HEK293 (cell line): Measurements from ENCODE around the gene FMN1.

Source experiments
- CTCF ChIA-PET: fragments of 350-600 bp; formaldehyde crosslinking; extraction: SDS; loops from one replicate; lab custom pipeline; 2021; ENCODE audit warnings: antibody characterized with exemption; lab: Yijun Ruan, JAX
- POLR2A ChIA-PET: fragments of 300-600 bp; formaldehyde crosslinking; extraction: SDS; loops from one replicate; lab custom pipeline; 2020; ENCODE audit warnings: antibody characterized with exemption, inconsistent platforms; lab: Yijun Ruan, JAX
- H3K27ac ChIP-seq: fragments of 200-500 bp; sonication (Bioruptor generic); 2 replicates; pipeline ENCODE4 v1.5.1; 2014; ENCODE audit warnings: low read depth, low read length, control low read depth, inconsistent platforms; ENCODE audit errors: extremely low read depth
- H3K36me3 ChIP-seq, 2 experiments: fragments of 200-500 bp in 1 of 2; sonication (Bioruptor generic) in 1 of 2; 1 replicate in 1 of 2; 2 replicates in 1 of 2; pipeline ENCODE4 v1.5.1; 2014 to 2017; ENCODE audit warnings: inconsistent platforms in 2 of 2, low read length in 2 of 2; ENCODE audit not compliant: control insufficient read depth in 2 of 2, insufficient read depth in 1 of 2
- H3K4me1 ChIP-seq: fragments of 200-500 bp; sonication (Bioruptor generic); 2 replicates; pipeline ENCODE4 v1.5.1; 2014; ENCODE audit warnings: mild to moderate bottlenecking, low read length, inconsistent platforms; ENCODE audit not compliant: control insufficient read depth, insufficient read depth
- H3K4me3 ChIP-seq: 2 replicates; pipeline ENCODE4 v1.5.1; 2011; ENCODE audit warnings: low read depth, mild to moderate bottlenecking, control low read depth, low read length, moderate library complexity
- H3K9me3 ChIP-seq: fragments of 200-500 bp; sonication (Bioruptor generic); 2 replicates; pipeline ENCODE4 v1.5.1; 2014; ENCODE audit warnings: low read depth, low read length, inconsistent platforms; ENCODE audit not compliant: control insufficient read depth, insufficient read depth
- EGR2 ChIP-seq: fragments of 450-650 bp; formaldehyde crosslinking; IDR thresholded peaks from 2 replicates; pipeline ENCODE4 v1.5.1; 2016; ENCODE audit warnings: low read depth, missing biosample characterization, missing genetic modification characterization
- FEZF1 ChIP-seq: fragments of 450-650 bp; formaldehyde crosslinking; IDR thresholded peaks from 2 replicates; pipeline ENCODE4 v1.5.1; 2016; ENCODE audit warnings: missing biosample characterization, missing genetic modification characterization
- GLIS1 ChIP-seq: fragments of 450-650 bp; formaldehyde crosslinking; IDR thresholded peaks from 2 replicates; pipeline ENCODE4 v1.5.1; 2016; ENCODE audit warnings: missing biosample characterization, missing genetic modification characterization
- TCF7L2 ChIP-seq: IDR thresholded peaks from 2 replicates; pipeline ENCODE4 v1.6.1; 2011; ENCODE audit warnings: low read depth, mild to moderate bottlenecking, inconsistent platforms, low read length, moderate library complexity, borderline replicate concordance
- ZFHX2 ChIP-seq: fragments of 450-650 bp; formaldehyde crosslinking; conservative IDR thresholded peaks from 2 replicates; pipeline ENCODE4 v1.5.1; 2016; ENCODE audit warnings: missing biosample characterization, missing genetic modification characterization
- ZNF155 ChIP-seq: fragments of 450-650 bp; formaldehyde crosslinking; IDR thresholded peaks from 2 replicates; pipeline ENCODE4 v1.5.1; 2016; ENCODE audit warnings: missing biosample characterization, missing genetic modification characterization
- ZNF174 ChIP-seq: fragments of 450-650 bp; formaldehyde crosslinking; IDR thresholded peaks from 2 replicates; pipeline ENCODE4 v1.5.0; 2017; ENCODE audit warnings: missing biosample characterization, mild to moderate bottlenecking, missing genetic modification characterization
- ZNF302 ChIP-seq: fragments of 450-650 bp; formaldehyde crosslinking; IDR thresholded peaks from 2 replicates; pipeline ENCODE4 v1.5.1; 2016; ENCODE audit warnings: missing biosample characterization, missing genetic modification characterization, low read depth
- ZNF311 ChIP-seq: fragments of 450-650 bp; formaldehyde crosslinking; IDR thresholded peaks from 2 replicates; pipeline ENCODE4 v1.5.1; 2017; ENCODE audit warnings: missing biosample characterization, missing genetic modification characterization, borderline replicate concordance
- ZNF354C ChIP-seq: fragments of 450-650 bp; formaldehyde crosslinking; IDR thresholded peaks from 2 replicates; pipeline ENCODE4 v1.5.1; 2016; ENCODE audit warnings: missing biosample characterization, missing genetic modification characterization, low read depth, borderline replicate concordance
- ZNF501 ChIP-seq: fragments of 450-650 bp; formaldehyde crosslinking; IDR thresholded peaks from 2 replicates; pipeline ENCODE4 v1.5.1; 2016; ENCODE audit warnings: missing biosample characterization, missing genetic modification characterization
- ZNF521 ChIP-seq: fragments of 450-650 bp; formaldehyde crosslinking; IDR thresholded peaks from 2 replicates; pipeline ENCODE4 v1.5.1; 2017; ENCODE audit warnings: missing biosample characterization, mild to moderate bottlenecking, missing genetic modification characterization
- ZNF548 ChIP-seq: fragments of 450-650 bp; formaldehyde crosslinking; IDR thresholded peaks from 2 replicates; pipeline ENCODE4 v1.5.1; 2016; ENCODE audit warnings: missing biosample characterization, missing genetic modification characterization
- ZNF555 ChIP-seq: fragments of 450-650 bp; formaldehyde crosslinking; conservative IDR thresholded peaks from 2 replicates; pipeline ENCODE4 v1.5.1; 2017; ENCODE audit warnings: missing biosample characterization, mild to moderate bottlenecking, missing genetic modification characterization, inconsistent platforms
- ZNF654 ChIP-seq: fragments of 450-650 bp; formaldehyde crosslinking; IDR thresholded peaks from 2 replicates; pipeline ENCODE4 v1.5.1; 2016; ENCODE audit warnings: low read depth, missing biosample characterization, missing genetic modification characterization
- ZNF76 ChIP-seq: fragments of 450-650 bp; formaldehyde crosslinking; IDR thresholded peaks from 2 replicates; pipeline ENCODE4; 2016; ENCODE audit warnings: low read depth, missing biosample characterization, missing genetic modification characterization, borderline replicate concordance
- TF ChIP-seq, protein P1 (sequence below): fragments of 450-650 bp; formaldehyde crosslinking; IDR thresholded peaks from 2 replicates; pipeline ENCODE4 v1.5.1; 2017; ENCODE audit warnings: missing biosample characterization, missing genetic modification characterization
- TF ChIP-seq, protein P2 (sequence below): fragments of 450-650 bp; formaldehyde crosslinking; IDR thresholded peaks from 2 replicates; pipeline ENCODE4 v1.5.1; 2016; ENCODE audit warnings: missing biosample characterization, missing genetic modification characterization
- TF ChIP-seq, protein P3 (sequence below): fragments of 450-650 bp; formaldehyde crosslinking; optimal IDR thresholded peaks from 2 replicates; pipeline ENCODE3; 2016; ENCODE audit warnings: missing biosample characterization, mild to moderate bottlenecking, missing genetic modification characterization
- TF ChIP-seq, protein P4 (sequence below): fragments of 450-650 bp; formaldehyde crosslinking; IDR thresholded peaks from 2 replicates; pipeline ENCODE4 v1.5.1; 2016; ENCODE audit warnings: missing biosample characterization, missing genetic modification characterization
- TF ChIP-seq, protein P5 (sequence below): fragments of 450-650 bp; formaldehyde crosslinking; IDR thresholded peaks from 2 replicates; pipeline ENCODE4 v1.5.1; 2017; ENCODE audit warnings: missing biosample characterization, missing genetic modification characterization
- TF ChIP-seq, protein P6 (sequence below): fragments of 450-650 bp; formaldehyde crosslinking; IDR thresholded peaks from 2 replicates; pipeline ENCODE4 v1.5.1; 2016; ENCODE audit warnings: missing biosample characterization, missing genetic modification characterization

The FMN1 gene

DNA sequence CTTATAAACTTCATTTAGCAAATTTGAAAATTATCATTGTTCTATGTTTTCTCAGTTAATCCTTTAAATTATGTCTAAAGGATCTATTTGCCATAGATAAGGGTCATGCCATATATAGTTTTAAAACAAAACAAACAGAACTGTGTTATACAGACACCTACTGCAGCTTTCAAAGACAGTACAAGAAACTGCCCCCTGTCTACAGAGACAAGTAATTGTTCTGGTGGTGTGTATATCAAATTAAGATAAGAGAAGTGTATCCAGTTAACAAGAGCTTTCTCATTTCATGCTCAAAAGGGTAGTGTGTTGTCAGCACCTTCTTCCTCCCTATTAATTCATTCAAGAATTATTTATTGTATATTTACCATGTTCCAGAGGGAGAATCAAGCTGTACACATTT lies 201.2 kb downstream of the FMN1 start:
- no peaks in the 10 kb centered on the region for H3K36me3 ChIP-seq
- POLR2A ChIA-PET = no interaction called here
- CTCF ChIA-PET = interaction anchor here (1.0 to 6.0 kb wide), 15 partner anchors 8 to 384 kb away, joined by 3 to 80 read pairs (median 5); no protein-coding TSS in a partner anchor
- peaks cover 5% of the 10 kb centered on the region for H3K4me1 ChIP-seq
- H3K27ac ChIP-seq = no peak overlapping the region
- H3K4me3 ChIP-seq = no peak overlapping the region
- no peaks in the 10 kb centered on the region for H3K9me3 ChIP-seq
- peak; percentile 21; the same call in 1 of the 2 replicates for TF ChIP-seq FEZF1 (tag by site-specific recombination)
- 0 out of 2 replicates have a peak, but pooled peaks have one; percentile 13 for TF ChIP-seq ZNF654
- TF ChIP-seq, protein P1, sequence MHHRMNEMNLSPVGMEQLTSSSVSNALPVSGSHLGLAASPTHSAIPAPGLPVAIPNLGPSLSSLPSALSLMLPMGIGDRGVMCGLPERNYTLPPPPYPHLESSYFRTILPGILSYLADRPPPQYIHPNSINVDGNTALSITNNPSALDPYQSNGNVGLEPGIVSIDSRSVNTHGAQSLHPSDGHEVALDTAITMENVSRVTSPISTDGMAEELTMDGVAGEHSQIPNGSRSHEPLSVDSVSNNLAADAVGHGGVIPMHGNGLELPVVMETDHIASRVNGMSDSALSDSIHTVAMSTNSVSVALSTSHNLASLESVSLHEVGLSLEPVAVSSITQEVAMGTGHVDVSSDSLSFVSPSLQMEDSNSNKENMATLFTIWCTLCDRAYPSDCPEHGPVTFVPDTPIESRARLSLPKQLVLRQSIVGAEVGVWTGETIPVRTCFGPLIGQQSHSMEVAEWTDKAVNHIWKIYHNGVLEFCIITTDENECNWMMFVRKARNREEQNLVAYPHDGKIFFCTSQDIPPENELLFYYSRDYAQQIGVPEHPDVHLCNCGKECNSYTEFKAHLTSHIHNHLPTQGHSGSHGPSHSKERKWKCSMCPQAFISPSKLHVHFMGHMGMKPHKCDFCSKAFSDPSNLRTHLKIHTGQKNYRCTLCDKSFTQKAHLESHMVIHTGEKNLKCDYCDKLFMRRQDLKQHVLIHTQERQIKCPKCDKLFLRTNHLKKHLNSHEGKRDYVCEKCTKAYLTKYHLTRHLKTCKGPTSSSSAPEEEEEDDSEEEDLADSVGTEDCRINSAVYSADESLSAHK (tag by site-specific recombination) = 0 out of 2 replicates have a peak, but pooled peaks have one; percentile 27
- TF ChIP-seq, protein P2, sequence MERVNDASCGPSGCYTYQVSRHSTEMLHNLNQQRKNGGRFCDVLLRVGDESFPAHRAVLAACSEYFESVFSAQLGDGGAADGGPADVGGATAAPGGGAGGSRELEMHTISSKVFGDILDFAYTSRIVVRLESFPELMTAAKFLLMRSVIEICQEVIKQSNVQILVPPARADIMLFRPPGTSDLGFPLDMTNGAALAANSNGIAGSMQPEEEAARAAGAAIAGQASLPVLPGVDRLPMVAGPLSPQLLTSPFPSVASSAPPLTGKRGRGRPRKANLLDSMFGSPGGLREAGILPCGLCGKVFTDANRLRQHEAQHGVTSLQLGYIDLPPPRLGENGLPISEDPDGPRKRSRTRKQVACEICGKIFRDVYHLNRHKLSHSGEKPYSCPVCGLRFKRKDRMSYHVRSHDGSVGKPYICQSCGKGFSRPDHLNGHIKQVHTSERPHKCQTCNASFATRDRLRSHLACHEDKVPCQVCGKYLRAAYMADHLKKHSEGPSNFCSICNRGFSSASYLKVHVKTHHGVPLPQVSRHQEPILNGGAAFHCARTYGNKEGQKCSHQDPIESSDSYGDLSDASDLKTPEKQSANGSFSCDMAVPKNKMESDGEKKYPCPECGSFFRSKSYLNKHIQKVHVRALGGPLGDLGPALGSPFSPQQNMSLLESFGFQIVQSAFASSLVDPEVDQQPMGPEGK (tag by site-specific recombination) = no peak
- TF ChIP-seq ZNF548 (tag by site-specific recombination) = no peak

DNA sequence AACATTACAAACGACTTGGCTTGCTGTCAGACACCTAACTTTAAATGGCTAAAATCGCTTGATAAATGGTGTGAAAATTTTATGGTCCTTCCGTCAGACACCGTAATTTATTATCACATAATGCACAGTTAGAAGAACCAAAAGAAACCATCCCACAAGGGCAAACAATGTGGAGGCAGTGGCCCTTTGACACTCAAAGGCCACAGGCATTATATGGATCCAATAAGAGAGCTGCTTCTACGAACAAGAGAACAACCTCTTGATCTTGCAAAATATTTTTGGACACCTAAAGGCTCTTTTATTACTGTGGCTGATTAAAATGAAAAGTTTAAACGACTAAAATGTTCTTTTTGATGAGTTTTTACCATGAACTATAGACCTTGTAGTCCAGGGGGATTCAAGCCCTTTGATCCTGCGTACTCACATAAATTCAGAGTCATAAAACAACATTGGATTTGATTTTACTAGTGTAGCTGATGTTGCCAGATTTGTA lies 202.8 kb downstream of the FMN1 start:
- Histone ChIP-seq H3K9me3 (no peaks in the 10 kb centered on the region), H3K4me3 (no peak overlapping the region), H3K27ac (no peak overlapping the region), H3K36me3 (no peaks in the 10 kb centered on the region), H3K4me1 (peaks cover 5% of the 10 kb centered on the region)
- ChIA-PET CTCF (interaction anchor here (0.8 kb wide), 2 partner anchors 326 to 329 kb away, joined by 3 read pairs; no protein-coding TSS in a partner anchor), POLR2A (no interaction called here)
- TF ChIP-seq ZNF501 (tag by site-specific recombination) (no peak), ZFHX2 (tag by site-specific recombination) (0 out of 2 replicates have a peak, but pooled peaks have one; percentile 14), TCF7L2 (peak; percentile 34; the same call in 1 of the 2 replicates), EGR2 (tag by site-specific recombination) (no peak), ZNF521 (no peak), ZNF174 (no peak), ZNF311 (no peak), GLIS1 (no peak), ZNF555 (tag by site-specific recombination) (no peak), ZNF302 (no peak), ZNF155 (tag by site-specific recombination) (no peak), ZNF76 (tag by site-specific recombination) (no peak), ZNF354C (tag by site-specific recombination) (no peak)
- TF ChIP-seq, protein P3, sequence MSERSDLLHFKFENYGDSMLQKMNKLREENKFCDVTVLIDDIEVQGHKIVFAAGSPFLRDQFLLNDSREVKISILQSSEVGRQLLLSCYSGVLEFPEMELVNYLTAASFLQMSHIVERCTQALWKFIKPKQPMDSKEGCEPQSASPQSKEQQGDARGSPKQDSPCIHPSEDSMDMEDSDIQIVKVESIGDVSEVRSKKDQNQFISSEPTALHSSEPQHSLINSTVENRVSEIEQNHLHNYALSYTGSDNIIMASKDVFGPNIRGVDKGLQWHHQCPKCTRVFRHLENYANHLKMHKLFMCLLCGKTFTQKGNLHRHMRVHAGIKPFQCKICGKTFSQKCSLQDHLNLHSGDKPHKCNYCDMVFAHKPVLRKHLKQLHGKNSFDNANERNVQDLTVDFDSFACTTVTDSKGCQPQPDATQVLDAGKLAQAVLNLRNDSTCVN (tag by site-specific recombination) = no peak
- TF ChIP-seq, protein P4, sequence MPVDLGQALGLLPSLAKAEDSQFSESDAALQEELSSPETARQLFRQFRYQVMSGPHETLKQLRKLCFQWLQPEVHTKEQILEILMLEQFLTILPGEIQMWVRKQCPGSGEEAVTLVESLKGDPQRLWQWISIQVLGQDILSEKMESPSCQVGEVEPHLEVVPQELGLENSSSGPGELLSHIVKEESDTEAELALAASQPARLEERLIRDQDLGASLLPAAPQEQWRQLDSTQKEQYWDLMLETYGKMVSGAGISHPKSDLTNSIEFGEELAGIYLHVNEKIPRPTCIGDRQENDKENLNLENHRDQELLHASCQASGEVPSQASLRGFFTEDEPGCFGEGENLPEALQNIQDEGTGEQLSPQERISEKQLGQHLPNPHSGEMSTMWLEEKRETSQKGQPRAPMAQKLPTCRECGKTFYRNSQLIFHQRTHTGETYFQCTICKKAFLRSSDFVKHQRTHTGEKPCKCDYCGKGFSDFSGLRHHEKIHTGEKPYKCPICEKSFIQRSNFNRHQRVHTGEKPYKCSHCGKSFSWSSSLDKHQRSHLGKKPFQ (tag by site-specific recombination) = no peak
- TF ChIP-seq, protein P5, sequence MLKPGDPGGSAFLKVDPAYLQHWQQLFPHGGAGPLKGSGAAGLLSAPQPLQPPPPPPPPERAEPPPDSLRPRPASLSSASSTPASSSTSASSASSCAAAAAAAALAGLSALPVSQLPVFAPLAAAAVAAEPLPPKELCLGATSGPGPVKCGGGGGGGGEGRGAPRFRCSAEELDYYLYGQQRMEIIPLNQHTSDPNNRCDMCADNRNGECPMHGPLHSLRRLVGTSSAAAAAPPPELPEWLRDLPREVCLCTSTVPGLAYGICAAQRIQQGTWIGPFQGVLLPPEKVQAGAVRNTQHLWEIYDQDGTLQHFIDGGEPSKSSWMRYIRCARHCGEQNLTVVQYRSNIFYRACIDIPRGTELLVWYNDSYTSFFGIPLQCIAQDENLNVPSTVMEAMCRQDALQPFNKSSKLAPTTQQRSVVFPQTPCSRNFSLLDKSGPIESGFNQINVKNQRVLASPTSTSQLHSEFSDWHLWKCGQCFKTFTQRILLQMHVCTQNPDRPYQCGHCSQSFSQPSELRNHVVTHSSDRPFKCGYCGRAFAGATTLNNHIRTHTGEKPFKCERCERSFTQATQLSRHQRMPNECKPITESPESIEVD = peak; percentile 42; the same call in 1 of the 2 replicates
- TF ChIP-seq, protein P6, sequence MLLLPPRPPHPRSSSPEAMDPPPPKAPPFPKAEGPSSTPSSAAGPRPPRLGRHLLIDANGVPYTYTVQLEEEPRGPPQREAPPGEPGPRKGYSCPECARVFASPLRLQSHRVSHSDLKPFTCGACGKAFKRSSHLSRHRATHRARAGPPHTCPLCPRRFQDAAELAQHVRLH = no peak
